HG02970 (cell line): ENCODE data around the gene STT3B.
"Not testable (repeated sequence)": the region's sequence is repeated elsewhere in the genome, so short reads cannot be mapped to it uniquely, and the experiment has no call there.

Experiments
- ATAC-seq: cut with Tn5 transposase; IDR thresholded peaks from one replicate; pipeline ENCODE4 v1.9.1; 2021; ENCODE audit warnings: mild to moderate bottlenecking, moderate library complexity, moderate number of reproducible peaks; ENCODE audit not compliant: unreplicated experiment, low FRiP score

The STT3B gene

GRCh38 chr3:31581660-31582059 is 48.9 kb downstream of the STT3B start:
- no peak for ATAC-seq

- no peak for ATAC-seq
Measured at GRCh38 chr3:31589228-31589627, 56.5 kb downstream of the STT3B start.

GRCh38 chr3:31590650-31591049 is 57.9 kb downstream of the STT3B start:
- ATAC-seq: no peak

GRCh38 chr3:31592764-31593163 is 60.0 kb downstream of the STT3B start:
- no peak for ATAC-seq

GRCh38 chr3:31596176-31596575 is 63.5 kb downstream of the STT3B start:
- no peak for ATAC-seq

GRCh38 chr3:31600431-31600830 is 67.7 kb downstream of the STT3B start:
- ATAC-seq: no peak

- ATAC-seq: not testable (repeated sequence)
Measured at GRCh38 chr3:31605333-31605732, 72.6 kb downstream of the STT3B start.

GRCh38 chr3:31606453-31606852 is 73.7 kb downstream of the STT3B start:
- no peak for ATAC-seq

GRCh38 chr3:31610700-31611275 is 78.1 kb downstream of the STT3B start:
- no peak for ATAC-seq

- no peak for ATAC-seq
Measured at GRCh38 chr3:31613177-31613576, 80.5 kb downstream of the STT3B start.

GRCh38 chr3:31613654-31614053 is 80.9 kb downstream of the STT3B start:
- no peak for ATAC-seq

- ATAC-seq: no peak
Measured at GRCh38 chr3:31614162-31614921, 81.6 kb downstream of the STT3B start.

- ATAC-seq: no peak
Measured at GRCh38 chr3:31615071-31615875, 82.5 kb downstream of the STT3B start.

- ATAC-seq: no peak
Measured at GRCh38 chr3:31616711-31617110, 84.0 kb downstream of the STT3B start.

- no peak for ATAC-seq
Measured at GRCh38 chr3:31620656-31621055, 87.9 kb downstream of the STT3B start.

- no peak for ATAC-seq
Measured at GRCh38 chr3:31621314-31621713, 88.6 kb downstream of the STT3B start.

GRCh38 chr3:31622636-31623288 is 90.0 kb downstream of the STT3B start:
- ATAC-seq: no peak

GRCh38 chr3:31624083-31624709 is 91.5 kb downstream of the STT3B start:
- no peak for ATAC-seq

GRCh38 chr3:31625358-31625757 is 92.6 kb downstream of the STT3B start:
- no peak for ATAC-seq

- no peak for ATAC-seq
Measured at GRCh38 chr3:31629054-31629453, 96.3 kb downstream of the STT3B start.
